Stromal cell of bone marrow (primary cell): ENCODE measurements around the gene ECEL1.

Source experiments
- DNase-seq: peaks from one replicate; pipeline ENCODE4 v3.0.0-alpha.2; 2012; ENCODE audit warnings: low read depth

The ECEL1 gene

GRCh38 chr2:232483923-232484627 is 3.6 kb downstream of the ECEL1 start:
- DNase-seq = no peak

DNA sequence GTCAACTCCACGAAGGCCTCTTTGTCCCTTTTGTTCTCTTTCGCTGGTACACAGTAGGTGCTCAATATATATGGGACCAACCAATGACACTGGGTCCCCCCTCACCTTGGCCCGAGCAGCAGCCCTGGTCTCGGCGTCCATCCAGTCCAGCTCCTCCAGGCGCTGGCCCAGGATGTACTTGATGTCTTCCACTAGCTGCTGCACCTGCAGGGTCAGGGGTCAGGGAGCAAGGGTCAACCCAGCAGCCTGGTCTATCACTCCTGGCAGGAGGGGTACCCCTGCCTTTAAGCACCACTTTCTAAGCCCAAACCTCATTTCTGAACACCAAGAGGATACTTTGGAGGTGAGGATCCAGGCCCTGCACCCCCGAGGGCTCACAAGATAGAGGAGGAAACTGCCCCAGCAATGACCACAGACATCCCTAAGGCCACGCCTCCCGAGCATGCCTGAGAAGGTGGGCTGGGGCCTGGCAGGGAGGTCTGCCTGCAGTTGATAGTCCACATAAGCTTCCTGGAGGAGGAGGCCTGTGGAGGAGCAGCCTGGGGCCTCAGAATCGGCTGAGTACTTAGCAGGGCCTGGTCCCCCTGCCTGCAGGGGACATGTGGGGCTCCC is 4.2 kb downstream of the ECEL1 start:
- no peak for DNase-seq

- DNase-seq = no peak
Measured at GRCh38 chr2:232482301-232483238, 5.1 kb downstream of the ECEL1 start.

GRCh38 chr2:232481322-232482140 is 6.1 kb downstream of the ECEL1 start:
- DNase-seq = no peak

- DNase-seq = no peak
Measured at GRCh38 chr2:232480201-232481190, 7.1 kb downstream of the ECEL1 start.

DNA sequence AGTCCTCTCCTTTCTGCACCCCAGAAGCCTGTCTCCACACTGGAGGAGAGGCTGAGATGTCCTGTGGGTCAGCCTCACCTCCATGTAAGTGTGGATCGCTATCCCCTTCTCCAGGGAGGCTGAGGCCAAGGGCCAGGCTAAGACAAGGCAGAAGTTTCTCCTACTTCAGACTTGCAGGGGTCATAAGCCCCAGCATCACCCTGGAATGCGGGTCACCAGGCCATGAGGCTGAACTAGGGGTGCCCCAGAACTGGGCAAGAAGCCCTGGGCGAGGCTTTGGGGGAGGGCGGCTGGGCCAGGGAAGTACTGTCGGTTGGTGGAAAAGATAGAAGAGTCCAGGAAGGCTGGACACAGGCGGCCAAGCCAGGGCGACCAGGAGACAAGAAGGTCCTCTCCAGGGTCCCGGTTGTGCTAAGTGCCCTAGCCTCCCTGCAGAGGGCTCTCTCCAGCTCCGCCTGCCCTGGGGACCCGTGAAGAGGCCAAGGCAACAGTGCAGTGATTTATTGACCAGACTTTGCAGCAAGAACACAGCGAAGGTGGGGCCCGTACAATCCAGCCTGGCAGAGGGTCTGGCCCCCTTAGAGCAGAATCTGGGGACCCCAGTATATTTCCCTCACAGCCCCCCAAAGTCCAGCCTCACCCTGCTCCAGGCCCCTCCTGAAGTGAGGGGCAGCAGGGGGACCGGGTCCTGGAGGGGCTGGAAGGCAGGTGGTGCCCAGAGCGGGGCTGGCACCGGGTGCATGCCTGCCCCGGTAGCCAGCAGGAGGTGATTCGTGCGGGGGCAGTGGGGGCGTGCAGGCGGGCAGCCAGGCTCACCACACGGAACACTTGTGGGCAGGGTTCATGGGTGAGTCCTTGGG is 8.1 kb downstream of the ECEL1 start:
- no peak for DNase-seq

GRCh38 chr2:232478571-232479340 is 8.9 kb downstream of the ECEL1 start:
- DNase-seq = no peak

- DNase-seq = no peak
Measured at GRCh38 chr2:232477751-232478510, 9.7 kb downstream of the ECEL1 start.

DNA sequence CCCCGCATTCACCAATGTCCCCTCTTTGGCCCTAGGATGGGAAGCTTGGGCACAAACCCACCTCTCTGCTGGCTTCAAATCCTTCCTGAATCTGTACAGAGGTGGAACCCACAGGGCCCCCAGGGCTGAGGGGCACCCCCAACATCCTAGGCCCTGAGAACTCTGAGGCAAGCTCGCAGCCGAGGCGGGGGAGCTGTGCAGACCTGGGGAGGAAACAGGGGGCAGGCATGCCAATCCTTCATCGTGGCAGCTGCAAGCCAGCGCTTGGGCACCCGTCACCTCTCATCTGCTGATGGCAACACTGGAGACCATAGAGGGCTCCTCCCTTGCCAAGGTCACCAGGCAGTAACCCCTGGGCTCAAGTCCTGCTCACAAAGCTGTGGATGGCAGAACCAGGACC is 10.8 kb downstream of the ECEL1 start:
- DNase-seq = no peak

DNA sequence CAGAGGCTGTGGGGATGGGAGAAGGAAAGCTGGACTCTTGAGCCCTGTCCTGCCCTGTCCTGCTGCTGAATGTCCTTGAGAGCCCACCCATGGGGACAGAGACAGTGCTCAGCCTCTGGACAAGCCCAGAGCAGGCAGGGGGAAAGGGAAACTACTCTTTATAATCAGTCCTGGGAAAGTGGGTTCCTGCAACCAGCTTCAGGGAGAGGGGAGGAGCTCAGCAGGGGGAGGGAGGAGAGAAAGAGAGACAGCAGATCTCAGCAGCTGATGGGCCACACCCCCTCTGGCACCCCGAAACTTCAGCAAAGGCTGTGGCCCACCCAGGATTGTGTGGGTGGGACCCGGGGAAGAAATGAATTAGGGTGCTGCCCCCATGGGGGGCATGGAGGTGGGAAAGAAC is 11.6 kb downstream of the ECEL1 start:
- no peak for DNase-seq

- DNase-seq = no peak
Measured at GRCh38 chr2:232473467-232473890, 14.2 kb downstream of the ECEL1 start.

- no peak for DNase-seq
Measured at GRCh38 chr2:232466221-232466620, 21.4 kb downstream of the ECEL1 start.

- no peak for DNase-seq
Measured at GRCh38 chr2:232465061-232465460, 22.6 kb downstream of the ECEL1 start.

- DNase-seq = no peak
Measured at GRCh38 chr2:232464544-232464885, 23.1 kb downstream of the ECEL1 start.

DNA sequence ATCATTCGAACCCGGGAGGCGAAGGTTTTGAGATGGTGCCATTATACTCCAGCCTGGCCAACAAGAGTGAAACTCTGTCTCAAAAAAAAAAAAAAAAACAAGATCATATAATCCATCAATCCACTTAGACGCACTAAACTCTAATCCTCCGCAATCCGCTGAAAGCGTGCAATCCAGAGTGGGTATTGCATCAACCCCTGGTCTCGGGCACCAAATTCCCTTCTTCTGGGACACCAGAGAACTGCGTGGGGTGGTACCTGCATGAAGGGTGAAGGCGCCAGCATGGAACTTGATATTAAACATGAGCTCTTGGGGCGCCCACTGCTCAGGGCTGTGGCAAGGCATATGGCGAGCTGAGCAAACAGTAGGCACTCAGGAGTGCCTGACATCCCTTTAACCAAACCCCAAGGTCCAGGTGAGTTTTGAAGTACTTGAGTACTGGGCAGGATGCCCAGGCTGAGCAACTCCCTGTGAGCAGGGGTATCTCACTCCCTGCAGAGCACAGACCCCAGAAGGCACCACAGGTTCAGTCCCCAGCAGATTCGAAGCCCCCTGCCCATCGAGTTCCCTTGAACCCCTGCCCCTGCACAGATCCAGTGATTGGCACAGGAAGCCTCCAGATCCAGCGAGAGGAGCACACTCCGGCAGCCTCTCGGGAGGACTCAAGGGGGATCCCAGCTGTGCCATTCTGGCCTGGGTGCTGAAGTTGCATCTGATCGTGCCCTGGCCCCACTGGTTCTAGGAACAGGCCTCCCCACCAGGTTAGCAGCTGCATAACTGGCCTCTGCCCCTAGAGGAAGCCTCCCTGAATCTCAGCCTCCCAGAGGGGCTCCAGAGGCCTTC is 23.7 kb downstream of the ECEL1 start:
- no peak for DNase-seq

DNA sequence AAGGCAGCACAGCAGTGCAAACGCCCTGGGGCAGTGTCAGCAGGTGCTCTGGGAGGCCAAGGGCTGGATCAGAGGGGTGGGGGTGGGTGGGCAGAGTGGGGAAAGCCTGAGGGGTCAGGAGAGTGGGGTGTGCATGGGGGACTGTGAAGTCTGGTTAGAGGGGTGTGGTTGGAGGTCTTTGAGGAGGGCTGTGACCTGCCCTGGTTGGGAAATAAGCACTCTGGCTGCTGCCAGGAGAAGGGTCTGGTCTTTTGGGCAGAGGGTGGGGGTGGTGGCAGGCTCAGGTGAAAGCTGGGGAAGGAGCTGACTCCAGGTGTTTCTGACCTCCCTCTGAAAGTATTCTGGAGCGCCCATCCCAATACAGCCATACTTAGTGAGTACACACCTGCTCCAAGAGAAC is 27.5 kb downstream of the ECEL1 start:
- no peak for DNase-seq

DNA sequence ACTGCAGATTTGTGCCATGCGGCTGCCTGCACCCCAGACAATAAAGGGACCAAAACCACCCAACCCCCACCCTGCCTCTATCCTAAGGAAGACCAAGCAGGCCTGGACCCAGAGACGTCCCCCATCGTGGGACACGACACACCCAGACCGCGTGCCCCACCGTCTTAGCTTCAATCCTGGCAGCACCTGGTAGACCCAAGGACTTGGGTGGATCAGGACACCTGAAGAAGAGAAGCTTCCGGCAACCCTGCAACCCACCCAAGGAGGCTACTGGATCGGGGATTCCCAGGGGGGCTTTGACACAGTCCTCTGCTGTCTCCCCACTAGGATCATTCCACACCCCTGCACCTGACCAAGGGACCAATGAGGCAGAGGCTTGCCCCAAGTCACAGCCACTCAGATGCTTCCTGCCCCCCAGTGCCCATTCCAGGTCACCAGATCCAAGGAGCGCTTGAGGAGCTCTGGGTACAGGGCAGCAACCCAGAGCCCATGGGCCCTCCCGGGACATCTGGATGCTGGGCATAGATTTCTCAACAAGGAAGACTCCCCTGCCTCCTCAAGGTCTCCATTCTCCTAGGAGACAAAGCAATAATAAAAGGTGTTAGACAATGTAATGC is 28.1 kb downstream of the ECEL1 start:
- no peak for DNase-seq
